Activated naive CD8-positive, alpha-beta T cell treated with anti-CD3 and anti-CD28 coated beads, Interleukin-2, amount 50 U/mL, for 16 hours (primary cell): ENCODE data around the gene MAD1L1.

Experiments used
- DNase-seq: peaks from one replicate; pipeline ENCODE4 v3.0.0-alpha.2; 2020; ENCODE audit warnings: low read depth, low spot score

Gene MAD1L1

DNA sequence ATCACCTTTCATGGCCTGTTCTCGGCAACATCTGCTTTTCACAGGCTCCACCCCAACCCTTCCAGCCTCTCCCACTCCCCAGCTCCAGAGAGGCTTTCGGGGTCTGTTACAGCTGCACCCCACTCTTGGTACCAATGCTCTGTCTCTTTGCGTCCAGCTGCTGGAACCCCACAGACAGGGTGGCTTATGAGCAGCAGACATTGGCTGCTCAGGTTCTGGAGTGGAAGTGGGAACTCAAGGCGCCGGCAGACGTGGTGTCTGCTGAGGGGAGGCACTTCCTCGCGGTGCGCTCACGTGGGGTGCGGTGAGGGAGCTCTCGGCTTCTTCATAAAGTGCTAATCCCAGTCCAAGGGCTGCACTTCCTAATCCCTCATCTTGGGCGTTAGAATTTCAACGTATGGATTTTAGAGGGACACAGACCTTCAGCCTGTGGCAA is 377.0 kb downstream of the MAD1L1 start:
- DNase-seq, result no peak

DNA sequence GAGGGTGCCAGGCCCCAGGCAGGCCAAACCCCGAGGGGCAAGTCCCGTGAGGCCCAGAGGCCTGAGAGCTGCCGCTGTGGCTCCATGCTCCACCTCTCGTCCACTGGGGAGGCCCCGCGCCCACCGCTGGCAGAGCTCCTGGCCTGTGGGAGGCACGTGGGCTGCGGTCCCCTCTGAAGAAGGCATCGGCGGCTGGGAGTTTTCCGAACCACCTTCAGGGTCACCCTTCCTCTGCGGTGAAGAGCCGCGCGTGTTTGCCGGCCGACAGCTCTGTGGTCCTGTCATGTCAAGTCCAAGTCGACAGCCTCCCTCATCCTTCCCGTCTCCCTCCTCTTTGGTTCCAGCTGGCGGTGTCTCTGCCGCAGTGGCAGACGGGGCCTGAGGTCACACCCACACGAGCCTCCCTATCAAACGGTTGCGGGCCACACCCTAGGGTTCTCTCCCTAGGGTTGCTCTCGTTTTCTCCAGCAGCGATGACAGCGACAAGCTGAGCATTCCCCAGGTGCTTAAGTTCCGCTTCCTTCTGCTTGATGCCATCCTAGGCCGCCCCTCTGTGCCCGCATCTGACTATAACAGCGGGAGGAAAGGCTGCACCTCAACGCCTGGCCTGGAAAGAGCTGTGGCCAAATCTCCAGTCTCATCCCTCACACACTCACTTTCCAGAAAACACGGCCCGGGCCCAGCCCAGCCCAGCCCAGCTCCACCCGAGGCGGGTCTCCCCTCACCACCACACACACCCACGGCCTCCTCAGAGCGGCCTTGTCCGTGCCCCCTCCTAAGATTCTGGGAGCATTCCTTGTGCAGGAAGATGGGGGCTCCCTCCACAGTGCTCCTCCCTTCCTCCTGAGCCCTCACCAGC is 377.6 kb downstream of the MAD1L1 start:
- no peak for DNase-seq

DNA sequence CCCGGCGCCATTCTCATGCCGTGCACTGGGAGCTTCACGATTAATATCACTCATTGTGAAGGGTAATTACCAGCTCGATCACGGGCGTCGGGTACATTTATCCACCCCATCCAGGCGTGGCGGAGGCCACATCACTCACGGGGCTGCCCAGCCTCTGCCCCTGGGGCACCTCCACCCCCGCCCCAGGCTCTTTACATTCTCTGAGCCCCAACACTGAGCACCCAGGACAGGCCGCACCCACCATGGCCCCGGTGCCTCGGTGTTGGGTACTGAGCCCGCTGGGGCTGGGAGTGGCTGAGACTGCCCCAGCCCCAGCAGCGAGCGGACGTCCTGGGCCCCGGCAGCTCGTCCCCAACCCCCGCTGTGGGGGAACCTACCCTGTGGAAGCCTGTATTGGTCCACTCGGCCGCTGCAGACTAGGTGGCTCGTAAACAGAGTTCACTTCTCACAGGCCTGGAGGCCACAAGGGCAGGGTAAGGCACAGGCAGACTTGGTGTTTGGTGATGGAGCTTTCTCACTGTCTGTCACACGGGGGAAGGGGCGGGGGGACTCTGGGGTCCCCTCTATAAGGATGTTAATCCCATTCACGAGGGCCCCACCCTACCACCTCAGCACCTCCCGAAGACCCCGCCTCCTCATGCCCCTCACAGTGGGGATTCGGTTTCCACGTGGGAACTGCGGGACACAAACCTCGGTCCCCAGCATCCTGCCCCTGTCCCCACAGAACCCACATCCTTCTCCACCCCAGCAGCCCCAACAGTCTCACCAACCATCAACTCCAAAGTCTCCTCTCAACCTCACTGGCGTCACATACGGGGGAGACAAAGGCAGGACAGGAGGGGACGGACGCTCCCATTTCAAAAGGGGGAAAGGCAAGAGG is 378.5 kb downstream of the MAD1L1 start:
- DNase-seq, result no peak

DNA sequence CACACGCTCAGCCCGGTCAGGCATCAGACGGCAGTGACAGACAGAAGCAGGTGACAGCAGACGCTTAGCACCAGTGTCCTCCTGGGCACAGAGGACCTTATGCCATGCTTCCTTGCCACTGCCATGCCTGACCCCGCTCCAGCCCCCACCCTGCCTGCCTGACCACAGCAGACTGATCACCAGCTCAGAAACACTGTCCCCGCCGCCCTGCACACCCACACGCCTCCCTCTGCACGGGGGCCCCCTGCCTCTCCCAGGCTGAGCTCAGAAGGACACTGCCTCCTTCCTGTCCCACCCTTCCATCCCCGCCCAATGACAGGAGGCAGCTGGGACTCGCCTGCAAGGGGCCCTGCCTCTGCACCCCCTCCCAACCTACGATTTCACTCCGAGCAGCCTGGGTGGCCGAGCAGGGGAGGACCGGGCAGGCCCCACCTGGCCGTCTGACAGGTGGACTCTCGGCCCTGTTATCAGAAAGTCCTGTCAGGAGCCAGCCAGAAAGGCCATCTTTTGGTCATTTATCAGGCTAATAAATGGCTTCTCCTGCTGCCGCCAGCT is 379.2 kb downstream of the MAD1L1 start:
- DNase-seq, result no peak

DNA sequence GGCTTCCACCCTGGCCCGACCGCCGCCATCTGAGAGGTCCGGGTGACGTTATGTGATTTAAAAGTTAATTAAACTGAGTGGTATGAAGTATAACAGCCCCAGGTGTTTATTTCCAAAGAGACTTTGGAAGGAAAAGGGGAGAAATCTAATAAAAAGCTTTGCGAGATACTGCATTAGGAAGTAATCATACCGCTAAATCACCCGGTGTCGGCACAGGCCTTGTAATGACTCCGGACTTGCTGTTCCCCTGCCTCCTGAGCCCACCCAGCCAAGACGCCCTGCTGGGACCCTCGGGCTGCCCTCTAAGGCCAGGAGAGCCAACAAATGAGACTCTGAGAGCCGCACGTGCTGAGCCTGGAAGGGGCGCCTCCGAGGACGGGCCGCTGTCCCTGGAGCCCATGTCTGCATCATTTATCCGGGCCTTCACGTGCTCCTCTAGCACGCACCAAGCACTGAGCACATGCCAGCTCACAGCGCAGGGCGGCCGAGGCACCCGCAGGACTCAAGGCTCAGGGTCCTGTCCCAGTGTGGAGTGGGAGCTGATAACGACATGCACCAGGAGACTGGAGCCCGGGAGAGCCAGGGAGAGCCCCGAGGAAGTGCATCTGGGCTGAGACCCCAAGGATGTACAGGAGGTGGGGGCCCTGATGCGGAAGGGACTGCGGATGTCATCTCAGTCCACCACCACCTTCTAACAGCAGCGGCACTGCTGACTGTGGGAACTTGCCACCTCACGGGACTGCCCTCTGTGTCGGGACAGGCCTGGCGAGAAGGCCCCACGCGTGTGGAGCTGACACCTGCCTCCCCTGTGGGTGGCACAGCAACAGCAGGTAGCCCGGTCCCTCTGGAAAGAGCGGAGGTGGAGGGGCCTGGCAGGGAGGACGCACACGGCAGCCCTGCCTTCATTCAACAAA is 380.0 kb downstream of the MAD1L1 start:
- DNase-seq, result no peak

DNA sequence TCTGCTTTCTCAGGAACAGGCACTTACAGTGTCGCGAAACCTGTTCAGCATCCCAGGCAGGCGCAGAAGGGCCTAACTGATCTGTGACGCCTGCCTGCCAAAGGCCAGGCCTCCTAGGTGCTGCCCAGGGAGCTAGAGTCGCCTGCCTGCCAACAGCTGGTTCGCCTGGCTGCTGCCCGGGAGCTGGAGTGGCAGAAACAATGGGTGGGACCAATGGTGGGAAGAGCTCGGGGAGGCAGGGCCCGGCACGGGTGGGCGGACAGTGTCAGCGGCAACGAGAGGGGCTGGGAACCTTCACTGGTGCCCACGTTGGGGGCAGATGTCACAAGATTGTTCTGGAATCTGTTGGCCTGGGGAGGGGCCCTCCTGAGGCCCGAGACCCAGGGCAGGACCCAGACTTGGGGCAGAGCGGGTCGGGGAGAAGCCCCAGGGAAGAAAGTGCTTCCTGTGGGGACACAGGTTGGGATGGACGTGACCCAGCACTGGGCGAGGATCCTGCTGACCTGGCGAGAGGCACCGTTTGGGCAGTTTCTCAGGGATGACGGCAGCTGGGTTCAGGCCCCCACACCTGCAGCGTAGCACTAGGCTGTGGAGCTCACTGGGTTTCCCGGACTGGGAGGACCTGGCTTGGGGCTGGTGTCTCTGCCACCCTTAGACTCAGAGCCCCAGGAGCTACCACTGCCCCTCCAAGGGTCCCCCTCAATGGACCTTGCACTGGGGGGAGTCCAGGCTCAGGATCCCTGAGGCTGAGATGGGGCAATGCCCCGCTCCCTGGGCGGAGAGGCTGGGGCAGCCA is 380.8 kb downstream of the MAD1L1 start:
- no peak for DNase-seq

DNA sequence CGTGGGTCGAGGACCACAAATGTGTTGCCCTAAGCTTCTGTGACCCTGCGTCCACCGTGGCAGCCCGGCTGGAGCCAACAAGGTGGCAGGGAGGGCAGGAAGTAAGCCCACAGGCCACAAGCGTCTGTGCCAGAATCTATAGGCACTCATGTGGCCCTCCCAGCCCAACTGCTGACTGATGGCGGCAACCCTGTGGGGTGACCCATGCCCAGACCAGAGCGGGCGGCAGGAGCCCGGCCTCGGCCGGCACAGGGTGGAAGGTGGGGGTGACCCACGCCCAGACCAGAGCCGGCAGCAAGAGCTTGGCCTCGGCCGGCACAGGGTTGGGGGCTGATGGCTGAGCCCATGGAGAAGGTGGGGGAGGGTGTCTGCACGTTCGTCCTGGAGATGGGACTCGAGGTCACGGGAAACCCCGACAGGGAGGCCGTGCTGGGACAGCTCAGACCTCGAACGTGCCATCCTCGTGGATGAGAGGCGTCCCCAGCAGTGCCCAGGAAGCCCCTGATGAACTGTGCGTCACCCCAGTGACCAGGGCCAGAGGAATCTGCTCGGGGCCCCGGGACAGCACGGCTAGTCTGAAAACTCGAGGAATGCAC is 381.7 kb downstream of the MAD1L1 start:
- DNase-seq, result no peak

DNA sequence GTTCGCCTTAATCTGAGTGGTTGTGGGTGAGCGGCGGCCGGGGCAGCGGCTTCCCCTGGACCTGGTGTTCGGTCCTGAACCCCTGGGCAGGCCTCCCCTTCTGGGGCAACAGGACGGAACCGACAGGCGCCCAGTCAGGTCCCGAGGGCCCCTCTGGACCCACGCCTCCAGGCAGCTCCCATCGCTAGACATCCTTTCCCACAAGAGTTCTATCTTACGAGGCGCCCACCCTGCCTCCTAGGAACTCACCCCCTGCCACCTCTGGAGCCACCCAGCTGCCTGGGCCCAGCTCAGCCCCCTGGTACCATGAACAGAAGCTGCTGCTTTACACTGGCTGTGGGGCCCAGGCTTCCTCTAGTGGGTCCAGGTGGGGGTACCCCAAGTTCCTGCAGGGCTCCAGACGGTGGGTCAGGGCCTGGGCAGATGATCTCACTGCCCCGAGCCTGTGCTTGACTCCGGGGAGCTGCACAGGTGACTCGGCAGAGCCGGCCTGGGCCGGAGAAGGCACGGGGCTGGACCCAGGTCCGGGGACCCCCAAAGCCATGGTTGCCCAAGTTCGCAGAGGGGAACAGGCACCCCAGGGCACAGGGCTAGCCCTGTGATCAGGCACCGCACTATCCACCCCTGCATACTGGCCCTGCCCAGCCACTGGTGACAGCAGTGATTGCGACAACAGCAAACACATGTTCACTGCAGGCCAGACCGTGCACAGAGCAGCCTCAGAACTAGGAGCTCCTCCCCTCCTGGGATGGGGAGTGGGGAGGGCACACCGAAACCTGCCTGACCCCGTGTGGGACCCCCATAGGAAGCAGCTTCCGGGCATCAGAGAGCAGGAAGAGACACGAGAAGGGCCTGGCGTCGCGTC is 382.4 kb downstream of the MAD1L1 start:
- no peak for DNase-seq

DNA sequence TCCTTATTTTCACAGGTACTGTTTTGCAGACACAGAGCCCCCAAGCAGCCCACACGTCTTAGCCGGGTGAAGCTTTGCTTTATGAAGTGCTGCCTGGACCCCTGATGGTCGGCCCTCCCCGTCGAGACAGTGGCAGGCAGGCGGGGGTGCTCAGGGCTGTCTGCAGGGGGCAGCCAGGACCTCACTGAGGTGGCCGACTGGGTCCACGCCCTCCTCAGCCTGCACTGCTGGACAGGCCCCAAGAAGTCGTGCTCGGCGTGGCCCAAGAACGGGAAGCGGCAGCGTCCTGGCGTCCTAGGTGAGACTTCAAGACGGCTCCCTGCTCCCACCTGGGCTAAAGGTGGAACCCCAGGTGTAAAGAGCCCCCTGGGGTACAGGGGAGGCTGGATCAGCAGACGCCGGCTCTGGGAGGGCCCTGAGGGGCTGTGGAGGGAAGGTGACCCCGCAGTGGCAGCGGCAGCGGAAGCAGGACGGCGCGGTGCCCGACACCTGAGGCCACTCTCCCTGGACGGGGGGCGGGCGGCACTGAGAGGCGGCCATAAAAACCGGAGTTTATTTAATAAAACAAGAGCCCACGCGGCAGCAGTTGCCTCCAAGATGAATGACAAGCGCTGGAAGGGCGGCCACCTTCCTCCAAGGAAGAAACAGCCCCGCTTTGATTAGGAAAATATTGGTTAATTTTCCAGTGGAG is 383.2 kb downstream of the MAD1L1 start:
- no peak for DNase-seq

DNA sequence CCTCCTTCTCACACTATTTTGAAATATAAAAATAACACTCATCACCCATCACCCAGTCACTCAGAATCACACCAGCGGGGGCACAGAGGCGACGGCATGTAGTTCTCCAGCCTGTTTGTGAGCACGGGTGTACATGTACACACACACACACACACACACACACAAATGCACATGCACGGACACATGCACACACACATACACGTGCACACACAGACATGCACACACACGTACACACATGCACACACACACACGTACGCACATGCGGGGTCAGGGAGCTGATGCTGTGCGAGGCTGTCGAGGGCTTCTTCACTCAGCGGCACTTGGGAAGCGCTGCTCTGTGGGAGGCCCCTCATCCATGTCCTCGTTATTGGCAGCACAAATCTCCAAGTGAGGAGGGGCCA is 383.8 kb downstream of the MAD1L1 start:
- no peak for DNase-seq

DNA sequence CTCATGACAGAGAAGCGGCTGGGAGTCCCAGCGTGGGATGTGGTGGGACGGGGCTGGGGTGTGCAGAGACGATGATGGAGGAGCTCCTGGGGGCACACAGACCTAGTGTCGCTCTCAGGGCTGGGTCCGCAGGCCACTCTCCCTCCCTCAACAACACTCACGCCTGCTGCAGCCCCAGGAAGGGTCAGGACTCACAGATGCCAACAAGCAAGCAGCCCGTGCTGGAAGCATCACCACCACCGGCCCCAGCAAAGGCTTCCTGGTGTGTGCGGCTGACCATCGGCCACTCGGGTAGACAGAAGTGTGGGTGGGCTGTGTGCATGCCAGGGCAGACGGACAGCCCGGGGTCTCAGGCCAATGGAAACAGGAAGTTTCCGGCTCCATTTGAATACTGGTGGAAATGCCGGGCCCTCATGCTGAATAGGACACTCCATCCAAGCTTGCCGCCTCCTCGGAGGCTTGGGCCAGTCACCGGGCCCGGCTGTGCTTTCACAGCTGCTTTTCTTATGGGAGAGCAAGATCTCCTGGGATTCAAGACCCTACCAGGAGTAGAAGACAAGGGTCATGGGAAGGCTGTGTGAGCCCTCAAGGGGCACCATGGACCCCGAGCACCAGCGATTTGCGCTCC is 384.6 kb downstream of the MAD1L1 start:
- DNase-seq, result no peak

DNA sequence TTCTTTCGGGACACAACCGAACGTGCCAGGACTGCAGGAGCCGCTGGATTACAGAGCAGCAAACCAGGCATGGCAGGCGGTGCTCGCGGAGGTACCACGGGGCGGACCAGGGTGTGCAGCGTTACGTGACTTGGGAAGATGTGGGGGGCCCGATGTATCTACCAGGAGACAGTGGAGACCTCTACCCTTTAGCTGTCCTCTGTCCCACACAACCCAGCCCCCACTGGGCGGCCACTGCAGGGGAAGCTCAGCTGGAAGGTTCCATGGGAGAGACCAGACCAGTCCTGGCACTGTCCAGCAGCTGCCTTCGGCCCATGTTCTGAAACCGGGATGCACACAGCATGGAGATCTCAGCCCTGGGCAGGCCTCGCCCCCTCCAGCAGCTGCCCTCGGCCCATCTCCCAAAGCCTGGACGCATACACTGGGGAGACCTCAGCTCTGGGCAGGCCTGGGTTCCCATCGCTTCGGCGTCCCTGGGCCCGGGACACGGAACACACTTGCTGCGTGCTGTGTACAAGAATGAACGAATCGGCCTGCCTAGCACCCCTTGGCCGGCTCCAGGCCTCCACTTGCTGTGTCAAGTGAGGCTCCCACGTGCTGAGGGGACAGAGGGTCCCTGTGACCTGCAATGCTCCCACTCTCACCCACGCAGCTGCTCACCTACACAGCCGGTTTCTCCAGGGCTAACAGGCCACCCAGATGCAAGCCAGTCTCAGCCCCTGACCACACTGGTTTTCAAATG is 385.3 kb downstream of the MAD1L1 start:
- DNase-seq, result no peak

DNA sequence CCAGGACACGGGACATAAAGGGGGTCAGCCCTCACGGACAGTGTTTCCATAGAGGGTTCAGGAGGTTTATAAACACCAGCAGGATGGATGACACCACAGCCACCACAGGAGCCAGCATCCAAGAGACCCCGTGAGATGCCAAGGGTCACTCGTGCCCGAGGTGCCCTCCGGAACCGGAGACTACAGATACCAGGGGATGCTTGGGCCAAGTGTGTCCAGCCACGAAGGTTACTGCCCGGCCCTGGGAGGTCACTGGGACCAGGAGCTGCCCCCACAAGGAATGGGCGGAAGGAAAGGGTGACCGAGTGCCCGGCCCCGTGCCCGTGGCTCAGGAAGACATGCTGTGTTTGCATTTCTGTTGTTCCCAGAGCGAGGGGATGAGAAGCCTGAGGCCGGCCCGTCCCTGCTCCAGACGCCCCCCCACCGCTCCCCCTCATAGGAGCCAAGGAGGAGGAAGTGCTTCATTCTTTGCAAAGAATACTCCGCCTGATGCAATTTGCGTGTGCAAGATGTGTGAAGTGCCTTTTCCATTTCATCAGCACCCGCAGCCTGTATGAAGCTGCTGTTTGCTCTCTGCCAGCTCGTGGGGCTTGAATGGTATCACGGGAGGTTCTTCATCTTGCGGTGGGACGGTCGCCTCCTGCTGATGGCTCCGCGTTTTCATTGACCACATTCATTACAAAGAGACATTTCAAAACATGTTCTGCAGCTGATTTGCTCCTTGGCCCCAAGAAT is 386.2 kb downstream of the MAD1L1 start:
- DNase-seq, result no peak

DNA sequence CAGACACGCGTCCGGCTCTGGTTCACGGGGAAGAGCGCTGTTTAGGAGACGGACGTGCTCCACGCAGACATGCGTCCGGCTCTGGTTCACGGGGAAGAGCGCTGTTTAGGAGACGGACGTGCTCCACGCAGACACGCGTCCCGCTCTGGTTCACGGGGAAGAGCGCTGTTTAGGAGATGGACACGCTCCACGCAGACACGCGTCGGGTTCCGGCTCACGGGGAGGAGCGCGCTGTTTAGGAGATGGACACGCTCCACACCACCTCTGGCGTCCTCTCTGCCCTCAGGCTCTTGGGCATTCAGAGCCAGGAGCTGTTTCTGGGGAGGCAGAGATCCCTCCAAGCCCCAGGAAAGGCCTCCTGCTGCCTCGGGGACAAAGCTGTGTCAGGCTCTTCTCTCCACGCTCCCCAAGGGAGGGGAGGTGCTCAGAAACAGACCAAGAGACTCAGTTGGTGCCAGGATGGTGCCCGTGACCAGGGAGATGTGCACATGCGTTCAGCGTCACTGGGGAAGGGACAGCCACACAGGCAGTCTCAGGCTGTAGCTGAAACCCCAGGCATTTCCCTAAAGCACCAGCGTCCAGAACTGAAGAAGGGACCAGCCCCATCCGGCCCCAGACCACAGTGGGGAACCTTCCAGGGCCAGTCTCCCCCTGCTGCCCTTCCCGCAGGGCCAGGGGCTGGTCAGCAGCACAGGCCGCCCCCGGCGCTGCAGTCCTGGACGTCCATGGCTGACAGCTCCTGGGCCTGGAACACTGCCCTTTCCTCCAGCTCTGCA is 387.0 kb downstream of the MAD1L1 start:
- no peak for DNase-seq

DNA sequence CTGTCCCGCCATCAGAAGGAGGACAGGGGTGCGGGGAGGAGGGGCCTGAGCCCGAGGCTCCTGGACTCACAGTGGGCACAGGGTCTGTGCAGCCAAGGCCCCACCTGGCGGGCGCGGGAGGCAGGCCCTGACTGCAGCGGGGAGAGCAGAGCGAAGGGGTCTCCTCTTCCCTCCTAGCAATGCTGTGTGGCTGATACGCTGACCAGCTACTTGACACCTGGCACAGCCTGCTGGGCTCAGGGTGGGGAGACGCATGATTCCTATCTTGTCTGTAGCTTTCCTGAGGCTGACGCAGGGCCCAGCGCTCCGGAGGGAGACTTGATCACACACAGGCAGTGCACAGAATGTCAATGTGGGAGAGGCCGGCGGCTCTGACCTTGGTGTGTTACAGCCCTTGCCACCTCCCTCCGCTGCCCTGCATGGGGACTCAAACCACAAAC is 387.8 kb downstream of the MAD1L1 start:
- DNase-seq, result no peak
